NB4 (cell line): Measurements from ENCODE around the gene MAP2K6.

Experiments used
- DNase-seq: peaks from one replicate; pipeline ENCODE4 v3.0.0; 2010; ENCODE audit warnings: low read depth
- H3K4me3 ChIP-seq: one replicate; pipeline ENCODE4 v1.5.1; 2011; ENCODE audit warnings: mild to moderate bottlenecking, low read depth, low read length, moderate library complexity
- MYC ChIP-seq: IDR thresholded peaks from 2 replicates; pipeline ENCODE4 v1.6.1; 2011; ENCODE audit warnings: low read depth, low read length
- POLR2A ChIP-seq: IDR thresholded peaks from 2 replicates; pipeline ENCODE4 v1.6.1; 2011; ENCODE audit warnings: mild to moderate bottlenecking; ENCODE audit not compliant: insufficient read length; ENCODE audit errors: extremely low read depth
- TF ChIP-seq, protein P1 (sequence below): IDR thresholded peaks from 2 replicates; pipeline ENCODE4 v1.6.1; 2011; ENCODE audit warnings: low read depth, low read length
- TF ChIP-seq, protein P2 (sequence below): IDR thresholded peaks from one replicate; pipeline ENCODE4 v1.5.1; 2012; ENCODE audit warnings: low read depth, low read length

The MAP2K6 gene

DNA sequence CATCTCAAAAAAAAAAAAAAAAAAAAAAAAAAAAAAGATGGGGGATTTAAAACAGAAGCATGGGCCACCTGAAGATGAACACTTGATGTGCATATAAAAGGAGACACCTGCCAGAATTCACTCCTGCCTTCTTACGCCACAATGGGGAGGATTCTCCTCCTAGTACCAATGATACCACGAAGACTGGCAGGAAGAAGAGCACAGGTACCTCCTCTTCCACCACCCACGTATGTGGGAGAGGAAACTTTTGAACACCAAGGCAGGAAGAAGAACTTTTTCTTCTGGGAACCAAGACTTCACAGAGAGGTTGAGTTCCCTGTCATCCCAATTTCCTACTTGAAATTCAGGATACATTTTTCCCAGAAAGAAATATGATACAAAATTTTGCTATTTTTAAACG lies 2.7 kb upstream of the MAP2K6 start:
- H3K4me3 ChIP-seq, result no peak overlapping the region
- no peak for DNase-seq
- TF ChIP-seq MYC (no peak), POLR2A (no peak)
- TF ChIP-seq, protein P1, sequence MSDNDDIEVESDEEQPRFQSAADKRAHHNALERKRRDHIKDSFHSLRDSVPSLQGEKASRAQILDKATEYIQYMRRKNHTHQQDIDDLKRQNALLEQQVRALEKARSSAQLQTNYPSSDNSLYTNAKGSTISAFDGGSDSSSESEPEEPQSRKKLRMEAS, result no peak
- TF ChIP-seq, protein P2, sequence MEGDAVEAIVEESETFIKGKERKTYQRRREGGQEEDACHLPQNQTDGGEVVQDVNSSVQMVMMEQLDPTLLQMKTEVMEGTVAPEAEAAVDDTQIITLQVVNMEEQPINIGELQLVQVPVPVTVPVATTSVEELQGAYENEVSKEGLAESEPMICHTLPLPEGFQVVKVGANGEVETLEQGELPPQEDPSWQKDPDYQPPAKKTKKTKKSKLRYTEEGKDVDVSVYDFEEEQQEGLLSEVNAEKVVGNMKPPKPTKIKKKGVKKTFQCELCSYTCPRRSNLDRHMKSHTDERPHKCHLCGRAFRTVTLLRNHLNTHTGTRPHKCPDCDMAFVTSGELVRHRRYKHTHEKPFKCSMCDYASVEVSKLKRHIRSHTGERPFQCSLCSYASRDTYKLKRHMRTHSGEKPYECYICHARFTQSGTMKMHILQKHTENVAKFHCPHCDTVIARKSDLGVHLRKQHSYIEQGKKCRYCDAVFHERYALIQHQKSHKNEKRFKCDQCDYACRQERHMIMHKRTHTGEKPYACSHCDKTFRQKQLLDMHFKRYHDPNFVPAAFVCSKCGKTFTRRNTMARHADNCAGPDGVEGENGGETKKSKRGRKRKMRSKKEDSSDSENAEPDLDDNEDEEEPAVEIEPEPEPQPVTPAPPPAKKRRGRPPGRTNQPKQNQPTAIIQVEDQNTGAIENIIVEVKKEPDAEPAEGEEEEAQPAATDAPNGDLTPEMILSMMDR, result no peak

DNA sequence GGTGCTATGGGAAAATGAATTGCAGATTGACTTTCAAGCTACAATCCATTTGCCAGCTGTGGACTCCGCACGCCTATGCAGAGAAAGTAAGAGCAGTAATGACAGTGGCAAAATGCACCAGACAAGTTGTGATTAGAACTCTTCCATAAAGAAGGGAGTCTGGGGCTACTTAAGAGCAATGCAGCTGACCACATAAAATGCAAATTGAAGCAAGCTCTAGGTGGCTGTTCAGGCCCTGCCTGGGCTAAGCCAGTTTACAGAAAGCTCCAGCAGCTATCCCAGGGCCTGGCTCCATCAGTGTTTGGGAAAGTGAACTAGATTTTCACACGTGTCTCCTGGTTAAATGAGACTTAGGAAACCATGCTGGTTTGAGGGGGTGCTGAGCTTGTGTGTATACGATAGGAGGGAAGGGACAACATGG lies 2.2 kb upstream of the MAP2K6 start:
- H3K4me3 ChIP-seq, result no peak overlapping the region
- no peak for DNase-seq
- TF ChIP-seq MYC, result no peak
- no peak for TF ChIP-seq POLR2A
- TF ChIP-seq, protein P1, result no peak
- TF ChIP-seq, protein P2, result no peak

DNA sequence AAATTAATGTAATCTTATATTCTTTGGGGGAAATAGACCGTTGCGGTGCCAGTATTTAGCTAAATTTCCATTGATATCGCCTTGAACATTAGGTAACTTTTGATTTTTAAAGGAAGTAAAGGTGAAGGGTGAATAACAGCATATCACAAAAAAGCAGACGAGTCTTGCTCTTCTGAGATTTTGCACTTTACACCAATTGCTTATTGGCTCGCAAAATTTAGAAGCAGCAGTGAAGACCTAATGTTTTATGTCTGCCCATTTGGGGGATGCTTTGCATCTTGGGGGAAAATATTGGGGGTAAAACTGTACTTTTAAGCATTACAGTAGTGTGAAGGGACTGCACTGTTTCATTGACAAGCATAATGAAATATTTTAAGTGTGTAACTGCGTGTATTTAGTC lies 934 bp downstream of the MAP2K6 start:
- H3K4me3 ChIP-seq, result peak overlapping the region; percentile 69
- no peak for DNase-seq
- TF ChIP-seq MYC (no peak), POLR2A (no peak)
- TF ChIP-seq, protein P2, result no peak
- TF ChIP-seq, protein P1, result no peak

DNA sequence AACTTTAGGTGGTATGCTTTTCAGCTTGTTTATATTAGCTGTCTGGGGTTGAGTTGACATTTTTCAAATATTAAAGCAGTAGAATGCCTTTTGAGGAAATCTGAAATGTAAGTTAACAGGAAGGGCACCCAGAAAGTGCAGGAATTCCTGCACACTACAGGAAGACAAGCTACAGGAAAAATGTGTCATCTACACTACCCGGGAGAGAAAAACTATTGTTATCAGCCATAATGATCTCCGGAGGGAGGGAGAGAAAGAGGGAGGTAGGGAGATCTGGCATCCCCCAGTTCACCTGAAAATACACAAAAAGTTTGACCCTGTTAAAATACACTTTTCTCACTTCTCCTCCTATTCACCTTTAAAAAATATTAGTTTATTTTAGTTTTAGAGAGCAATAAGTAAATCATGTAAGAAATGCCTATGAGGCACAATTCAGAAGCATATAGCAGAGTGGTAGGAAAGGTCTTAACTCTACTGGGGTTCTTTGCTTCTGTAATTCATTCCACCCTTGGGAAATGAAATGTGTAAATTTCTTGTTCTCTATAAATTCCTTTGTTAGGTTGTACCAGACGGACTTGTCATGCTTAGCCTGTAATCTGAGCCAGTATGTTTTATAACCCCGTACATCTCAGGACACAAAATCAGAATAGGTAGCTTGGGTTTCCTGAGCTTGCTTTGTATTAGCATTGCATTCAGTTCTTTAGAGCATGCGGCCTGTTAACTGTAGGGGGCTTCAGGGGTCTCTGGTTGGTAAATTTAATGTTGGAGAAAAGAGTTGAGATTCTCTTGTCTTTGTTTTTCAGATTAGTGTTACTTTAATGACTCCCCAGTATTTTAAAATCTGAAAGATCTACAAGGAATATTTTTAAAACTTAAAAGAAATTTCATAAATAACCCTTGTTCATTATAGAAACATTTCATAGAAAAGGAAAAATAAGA lies 3.3 kb downstream of the MAP2K6 start:
- no peak for DNase-seq
- H3K4me3 ChIP-seq, result no peak overlapping the region
- TF ChIP-seq, protein P2, result no peak
- TF ChIP-seq POLR2A (no peak), MYC (no peak)
- TF ChIP-seq, protein P1, result no peak

DNA sequence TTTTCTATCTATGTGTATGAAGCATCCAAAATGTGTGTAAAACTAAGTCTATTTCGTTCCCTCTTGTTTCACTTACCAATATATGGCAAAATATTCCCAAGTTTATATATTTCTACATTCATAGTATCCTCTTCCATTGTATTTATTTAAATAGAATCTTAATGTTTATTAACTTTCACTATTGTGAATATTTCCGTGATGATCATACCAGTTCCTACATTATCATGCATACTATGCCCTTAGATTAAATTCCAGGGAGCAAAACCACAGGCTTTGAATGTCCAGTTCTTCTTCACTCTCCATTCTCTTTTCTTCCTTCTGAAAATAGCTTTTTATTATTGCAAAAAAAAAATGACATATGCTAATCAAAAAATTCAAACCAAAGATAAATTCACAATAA lies 4.0 kb downstream of the MAP2K6 start:
- no peak for TF ChIP-seq MYC
- TF ChIP-seq, protein P2, result no peak
- TF ChIP-seq, protein P1, result no peak
- TF ChIP-seq POLR2A, result no peak

More for the DNA sequence above, 4.0 kb downstream of the MAP2K6 start:
- no peak overlapping the region for H3K4me3 ChIP-seq
- DNase-seq, result no peak
